Endodermal cell (in vitro differentiated cells): ENCODE measurements around the gene STK16. TPM values are rescaled to one million over a fixed set of nuclear protein-coding genes. Genes with fewer than 3 reads are reported as not detected.

Experiments used
- DNase-seq: peaks from one replicate; pipeline ENCODE4 v3.0.0-alpha.2; 2017
- H3K27ac ChIP-seq: 2 replicates; pipeline ENCODE4 v1.5.1; 2013; ENCODE audit warnings: mild to moderate bottlenecking, low read depth, low read length, moderate library complexity
- H3K27me3 ChIP-seq: 2 replicates; pipeline ENCODE4 v1.6.1; 2013; ENCODE audit warnings: mild to moderate bottlenecking, low read length, moderate library complexity; ENCODE audit not compliant: insufficient read depth, control insufficient read depth, poor library complexity, severe bottlenecking
- H3K36me3 ChIP-seq: 2 replicates; pipeline ENCODE4 v1.7.0; 2013; ENCODE audit warnings: mild to moderate bottlenecking, low read length, moderate library complexity; ENCODE audit not compliant: control insufficient read depth, insufficient read depth
- H3K4me1 ChIP-seq: one replicate; pipeline ENCODE4 v1.7.0; 2013; ENCODE audit warnings: low read length; ENCODE audit not compliant: control insufficient read depth, insufficient read depth
- H3K4me3 ChIP-seq: 2 replicates; pipeline ENCODE4 v1.5.1; 2013; ENCODE audit warnings: mild to moderate bottlenecking, low read length, moderate library complexity
- H3K9ac ChIP-seq: 2 replicates; pipeline ENCODE4 v1.6.1; 2013; ENCODE audit warnings: mild to moderate bottlenecking, low read length, moderate library complexity; ENCODE audit not compliant: poor library complexity, severe bottlenecking; ENCODE audit errors: extremely low read depth
- H3K9me3 ChIP-seq: 2 replicates; pipeline ENCODE4 v1.6.1; 2013; ENCODE audit warnings: mild to moderate bottlenecking, low read length, moderate library complexity; ENCODE audit not compliant: control insufficient read depth
- H3K27ac Mint-ChIP-seq: 2 replicates; pipeline ENCODE4 v1.8.0; 2020; ENCODE audit warnings: mixed read lengths
- H3K27me3 Mint-ChIP-seq: 2 replicates; pipeline ENCODE4 v1.8.0; 2021; ENCODE audit warnings: mild to moderate bottlenecking, mixed read lengths; ENCODE audit not compliant: insufficient read depth
- H3K36me3 Mint-ChIP-seq: 2 replicates; pipeline ENCODE4 v1.8.0; 2020; ENCODE audit warnings: low read depth, mixed read lengths
- H3K4me1 Mint-ChIP-seq: 2 replicates; pipeline ENCODE4 v1.8.0; 2020; ENCODE audit warnings: mixed read lengths
- H3K4me3 Mint-ChIP-seq: 2 replicates; pipeline ENCODE4 v1.8.0; 2020; ENCODE audit warnings: mild to moderate bottlenecking, moderate library complexity, mixed read lengths
- H3K9me3 Mint-ChIP-seq: 2 replicates; pipeline ENCODE4 v1.8.0; 2020; ENCODE audit warnings: mild to moderate bottlenecking, mixed read lengths
- WGBS, 2 experiments: methylation state at CpG; one replicate each; pipeline versions ENCODE4 v1.1.5 to v1.1.7; 2013; ENCODE audit warnings: missing lambda C conversion rate in 2 of 2, mixed read lengths in 1 of 2; ENCODE audit not compliant: insufficient coverage in 1 of 2, insufficient read length in 1 of 2; 5-methylcytosine and 5-hydroxymethylcytosine counted together
- total RNA-seq, 2 donors: library from RNA; stranded (reverse); fragmentation: NEBNext Ultra II Directional in 1 of 2; extraction: Animal tissue kit (Norgen Biotek cat#: 25700) in 1 of 2; gene quantifications; 2 replicates in 1 of 2; 3 replicates in 1 of 2; pipeline ENCODE4 v1.2.1, GENCODE V29; 2021
- TF ChIP-seq, protein P1 (sequence below): fragments of 200-600 bp; sonication (generic); conservative IDR thresholded peaks from 2 replicates; pipeline ENCODE4 v1.5.0; 2021; ENCODE audit warnings: antibody characterized with exemption, mild to moderate bottlenecking

Gene STK16
- total RNA-seq, 2 donors from 2014 or later: 27.3 to 37.7 TPM

GRCh38 chr2:219292616-219293015 is 47.3 kb downstream of the STK16 start:
- no peaks in the 10 kb centered on the region for H3K36me3 Mint-ChIP-seq
- no peaks in the 10 kb centered on the region for H3K4me1 Mint-ChIP-seq
- peaks cover 36% of the 10 kb centered on the region for H3K27me3 Mint-ChIP-seq
- 94 to 96% methylated on average over 6 to 9 of the region's 9 CpGs for WGBS, 2 experiments
- Histone ChIP-seq H3K9me3 (no peaks in the 10 kb centered on the region), H3K4me3 (no peak overlapping the region), H3K4me1 (no peaks in the 10 kb centered on the region), H3K36me3 (no peaks in the 10 kb centered on the region), H3K27ac (no peak overlapping the region), H3K9ac (no peak overlapping the region), H3K27me3 (peaks cover 9% of the 10 kb centered on the region)
- H3K9me3 Mint-ChIP-seq: no peaks in the 10 kb centered on the region
- no peak overlapping the region for H3K27ac Mint-ChIP-seq
- TF ChIP-seq, protein P1, sequence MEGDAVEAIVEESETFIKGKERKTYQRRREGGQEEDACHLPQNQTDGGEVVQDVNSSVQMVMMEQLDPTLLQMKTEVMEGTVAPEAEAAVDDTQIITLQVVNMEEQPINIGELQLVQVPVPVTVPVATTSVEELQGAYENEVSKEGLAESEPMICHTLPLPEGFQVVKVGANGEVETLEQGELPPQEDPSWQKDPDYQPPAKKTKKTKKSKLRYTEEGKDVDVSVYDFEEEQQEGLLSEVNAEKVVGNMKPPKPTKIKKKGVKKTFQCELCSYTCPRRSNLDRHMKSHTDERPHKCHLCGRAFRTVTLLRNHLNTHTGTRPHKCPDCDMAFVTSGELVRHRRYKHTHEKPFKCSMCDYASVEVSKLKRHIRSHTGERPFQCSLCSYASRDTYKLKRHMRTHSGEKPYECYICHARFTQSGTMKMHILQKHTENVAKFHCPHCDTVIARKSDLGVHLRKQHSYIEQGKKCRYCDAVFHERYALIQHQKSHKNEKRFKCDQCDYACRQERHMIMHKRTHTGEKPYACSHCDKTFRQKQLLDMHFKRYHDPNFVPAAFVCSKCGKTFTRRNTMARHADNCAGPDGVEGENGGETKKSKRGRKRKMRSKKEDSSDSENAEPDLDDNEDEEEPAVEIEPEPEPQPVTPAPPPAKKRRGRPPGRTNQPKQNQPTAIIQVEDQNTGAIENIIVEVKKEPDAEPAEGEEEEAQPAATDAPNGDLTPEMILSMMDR: no peak
- no peak overlapping the region for H3K4me3 Mint-ChIP-seq
- DNase-seq: peak; percentile 28

- DNase-seq: no peak
- Mint-ChIP-seq H3K27me3 (peaks cover 40% of the 10 kb centered on the region), H3K36me3 (no peaks in the 10 kb centered on the region), H3K27ac (no peak overlapping the region), H3K4me3 (peak overlapping the region; percentile 73), H3K4me1 (peaks cover under 1% of the 10 kb centered on the region), H3K9me3 (no peaks in the 10 kb centered on the region)
- peaks cover 9% of the 10 kb centered on the region for H3K27me3 ChIP-seq
- peak overlapping the region; percentile 81 for H3K4me3 ChIP-seq
- H3K9me3 ChIP-seq: no peaks in the 10 kb centered on the region
- no peaks in the 10 kb centered on the region for H3K36me3 ChIP-seq
- no peak overlapping the region for H3K9ac ChIP-seq
- H3K27ac ChIP-seq: no peak overlapping the region
- TF ChIP-seq, protein P1: no peak
- 94 to 96% methylated on average over 3 to 5 of the region's 5 CpGs for WGBS, 2 experiments
- H3K4me1 ChIP-seq: no peaks in the 10 kb centered on the region
Measured at GRCh38 chr2:219293736-219294231, 48.5 kb downstream of the STK16 start.

DNA sequence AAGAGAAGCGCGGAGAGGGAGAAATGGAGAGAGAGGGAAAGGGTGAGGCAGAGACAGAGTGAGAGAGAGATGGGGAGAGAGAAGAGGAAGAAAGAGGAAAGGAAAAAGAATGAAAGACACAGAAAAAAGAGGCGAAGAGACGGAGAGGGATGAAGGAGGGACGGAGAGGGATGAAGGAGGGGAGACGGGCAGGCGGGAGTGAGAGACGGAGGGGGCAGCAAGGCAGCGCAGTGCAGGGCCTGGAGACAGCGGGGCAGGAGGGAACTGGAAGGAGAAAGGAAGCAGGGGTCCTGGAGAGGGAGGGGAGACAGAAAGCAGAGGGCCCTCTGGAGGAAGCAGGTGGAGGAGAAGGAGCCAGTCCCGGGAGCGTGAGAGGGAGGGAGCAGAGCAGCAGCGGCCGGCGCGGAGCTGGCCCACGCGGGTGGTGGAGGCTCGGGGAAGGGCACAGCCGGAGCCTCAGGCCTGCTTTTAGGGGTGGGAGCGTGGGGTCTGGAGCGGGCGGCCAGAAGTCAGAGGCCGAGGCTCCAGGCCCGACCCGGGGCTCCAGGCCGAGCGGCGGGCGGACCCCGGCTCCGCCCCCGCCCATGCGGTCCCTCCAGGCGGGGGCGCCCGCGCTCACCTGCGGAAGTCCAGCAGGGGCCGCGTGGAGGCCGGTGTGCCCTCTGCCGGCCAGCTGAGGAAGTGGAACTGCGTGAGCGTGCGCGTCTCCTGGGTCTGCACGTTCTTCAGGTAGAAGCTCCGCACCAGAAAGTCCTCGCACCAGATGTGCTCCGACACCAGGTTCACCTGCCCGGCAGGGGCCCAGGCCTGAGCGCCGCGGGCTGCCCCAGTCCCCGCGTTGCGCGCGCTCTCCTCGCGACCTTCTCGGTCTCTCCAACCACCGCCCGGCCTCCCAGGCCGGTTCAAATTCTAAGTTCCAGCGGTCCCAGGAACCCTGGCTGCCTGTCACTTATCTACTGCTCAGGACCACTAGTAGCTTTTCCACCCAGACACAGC is 49.4 kb downstream of the STK16 start:
- Histone ChIP-seq H3K4me3 (peak overlapping the region; percentile 81), H3K9ac (peak overlapping the region; percentile 60), H3K9me3 (no peaks in the 10 kb centered on the region), H3K27me3 (peaks cover 17% of the 10 kb centered on the region), H3K36me3 (no peaks in the 10 kb centered on the region), H3K27ac (no peak overlapping the region), H3K4me1 (no peaks in the 10 kb centered on the region)
- DNase-seq: peak; percentile 97
- no peaks in the 10 kb centered on the region for H3K36me3 Mint-ChIP-seq
- peak overlapping the region; percentile 73 for H3K4me3 Mint-ChIP-seq
- peak overlapping the region; percentile 88 for H3K27ac Mint-ChIP-seq
- no peaks in the 10 kb centered on the region for H3K9me3 Mint-ChIP-seq
- TF ChIP-seq, protein P1: peak; percentile 100
- H3K4me1 Mint-ChIP-seq: peaks cover 3% of the 10 kb centered on the region
- peaks cover 47% of the 10 kb centered on the region for H3K27me3 Mint-ChIP-seq
- WGBS, 2 experiments: 9 to 11% methylated on average over 53 to 67 of the region's 67 CpGs
